SK-N-SH (cell line): ENCODE results near the gene SSUH2. TPM values are rescaled to one million over a fixed set of nuclear protein-coding genes. Genes with fewer than 3 reads are reported as not detected.

Experiments
- CTCF ChIA-PET: fragments of 300-600, 350-600 bp; formaldehyde crosslinking; extraction: SDS; loops from one replicate; lab custom pipeline; 2021; lab: Yijun Ruan, JAX
- POLR2A ChIA-PET: fragments of 350-600 bp; sonication (Branson Sonifier 250); formaldehyde crosslinking; extraction: SDS; loops from one replicate; lab custom pipeline; 2020; ENCODE audit warnings: antibody characterized with exemption, inconsistent platforms; lab: Yijun Ruan, JAX
- DNase-seq: peaks from one replicate; pipeline ENCODE4 v3.0.0; 2012
- H2AFZ ChIP-seq: fragments of 200-600 bp; sonication (generic); 2 replicates; pipeline ENCODE4 v1.8.1; 2016; ENCODE audit warnings: antibody characterized with exemption, mild to moderate bottlenecking, low read depth
- H3F3A ChIP-seq: fragments of 200-600 bp; sonication (generic); replicated peaks from 2 replicates; pipeline ENCODE3; 2016; ENCODE audit warnings: antibody characterized with exemption, mild to moderate bottlenecking; ENCODE audit not compliant: insufficient read depth
- H3K27ac ChIP-seq, 2 experiments: fragments of 200-500 bp in 1 of 2; fragments of 200-600 bp in 1 of 2; sonication (Bioruptor generic) in 1 of 2; sonication (generic), shearing (Covaris generic) in 1 of 2; 2 replicates each; pipeline versions ENCODE4 v1.5.1 to v1.6.1; 2014 to 2016; ENCODE audit warnings: low read depth in 2 of 2, inconsistent platforms in 1 of 2, low read length in 1 of 2, mild to moderate bottlenecking in 1 of 2, mixed read lengths in 1 of 2
- H3K27me3 ChIP-seq: fragments of 200-600 bp; sonication (generic), shearing (Covaris generic); 2 replicates; pipeline ENCODE4 v1.6.1; 2016; ENCODE audit warnings: mixed run types; ENCODE audit not compliant: insufficient read depth
- H3K36me3 ChIP-seq, 2 experiments: fragments of 200-500 bp in 1 of 2; fragments of 200-600 bp in 1 of 2; sonication (Bioruptor generic) in 1 of 2; sonication (generic) in 1 of 2; replicated peaks in 1 of 2; 2 replicates each; pipeline versions ENCODE3 to v1.5.1; 2014 to 2016; ENCODE audit warnings: low read length in 1 of 2, mild to moderate bottlenecking in 1 of 2; ENCODE audit not compliant: insufficient read depth in 2 of 2, control insufficient read depth in 1 of 2
- H3K4me1 ChIP-seq, 2 experiments: fragments of 200-500 bp in 1 of 2; fragments of 200-600 bp in 1 of 2; sonication (Bioruptor generic) in 1 of 2; sonication (generic), shearing (Covaris generic) in 1 of 2; 2 replicates each; pipeline versions ENCODE4 v1.5.1 to v1.6.1; 2014 to 2016; ENCODE audit warnings: low read depth in 1 of 2, low read length in 1 of 2, mixed run types in 1 of 2; ENCODE audit not compliant: insufficient read depth in 2 of 2, control insufficient read depth in 1 of 2
- H3K4me2 ChIP-seq: fragments of 200-600 bp; sonication (generic), shearing (Covaris generic); 2 replicates; pipeline ENCODE4 v1.6.1; 2017; ENCODE audit warnings: mixed run types
- H3K4me3 ChIP-seq, 2 experiments: fragments of 200-500 bp in 1 of 2; fragments of 200-600 bp in 1 of 2; sonication (Bioruptor generic) in 1 of 2; sonication (generic), shearing (Covaris generic) in 1 of 2; 2 replicates each; pipeline versions ENCODE4 v1.5.1 to v1.8.1; 2014 to 2016; ENCODE audit warnings: low read depth in 2 of 2, inconsistent platforms in 1 of 2, low read length in 1 of 2, mild to moderate bottlenecking in 1 of 2, mixed read lengths in 1 of 2, moderate library complexity in 1 of 2
- H3K79me2 ChIP-seq: fragments of 200-600 bp; sonication (generic); 2 replicates; pipeline ENCODE4 v1.8.1; 2017; ENCODE audit warnings: mild to moderate bottlenecking; ENCODE audit not compliant: insufficient read depth
- H3K9ac ChIP-seq: fragments of 200-600 bp; sonication (generic); 2 replicates; pipeline ENCODE4 v1.6.1; 2017; ENCODE audit warnings: mixed run types
- H3K9me2 ChIP-seq: fragments of 200-600 bp; sonication (generic); 2 replicates; pipeline ENCODE4 v1.6.1; 2017; ENCODE audit warnings: mixed run types
- H3K9me3 ChIP-seq: fragments of 200-600 bp; sonication (generic); 2 replicates; pipeline ENCODE4 v1.6.1; 2017; ENCODE audit warnings: mixed run types, mild to moderate bottlenecking, moderate library complexity
- H4K20me1 ChIP-seq: fragments of 200-600 bp; sonication (generic); 2 replicates; pipeline ENCODE4 v1.6.1; 2017; ENCODE audit warnings: mild to moderate bottlenecking, mixed run types; ENCODE audit not compliant: insufficient read depth
- ELF1 ChIP-seq: IDR thresholded peaks from 2 replicates; pipeline ENCODE4 v1.4.0; 2012
- FOXJ3 ChIP-seq: sonication (generic); formaldehyde crosslinking; IDR thresholded peaks from 2 replicates; pipeline ENCODE4 v1.5.1; 2020; ENCODE audit warnings: mild to moderate bottlenecking, missing genetic modification reagents
- GABPA ChIP-seq: IDR thresholded peaks from 2 replicates; pipeline ENCODE4 v1.4.0; 2012; ENCODE audit warnings: low read depth, mild to moderate bottlenecking
- IRF3 ChIP-seq: fragments of 150-350 bp; IDR thresholded peaks from 2 replicates; pipeline ENCODE4 v1.6.1; 2016; ENCODE audit warnings: mild to moderate bottlenecking, low read depth, low read length
- MEF2A ChIP-seq: IDR thresholded peaks from 2 replicates; pipeline ENCODE4 v1.4.0; 2012; ENCODE audit warnings: low read depth, borderline replicate concordance
- MXI1 ChIP-seq: IDR thresholded peaks from 2 replicates; pipeline ENCODE4 v1.6.1; 2012; ENCODE audit warnings: mild to moderate bottlenecking, low read depth, low read length, improper control_type of control experiment
- PBX3 ChIP-seq: IDR thresholded peaks from 2 replicates; pipeline ENCODE4; 2012
- REST ChIP-seq: IDR thresholded peaks from 2 replicates; pipeline ENCODE4 v1.6.1; 2012; ENCODE audit warnings: mild to moderate bottlenecking, low read depth, low read length, moderate library complexity
- RFX5 ChIP-seq: IDR thresholded peaks from 2 replicates; pipeline ENCODE4 v1.6.1; 2012; ENCODE audit warnings: mild to moderate bottlenecking, improper control_type of control experiment, low read length
- SIN3A ChIP-seq: IDR thresholded peaks from 2 replicates; pipeline ENCODE4 v1.6.1; 2012; ENCODE audit warnings: low read depth, mild to moderate bottlenecking, low read length, moderate library complexity, borderline replicate concordance
- SMC3 ChIP-seq: IDR thresholded peaks from 2 replicates; pipeline ENCODE4 v1.6.1; 2012; ENCODE audit warnings: low read depth, low read length, improper control_type of control experiment
- TAF1 ChIP-seq: IDR thresholded peaks from 2 replicates; pipeline ENCODE4 v1.6.1; 2012; ENCODE audit warnings: low read depth, mild to moderate bottlenecking, low read length, moderate library complexity, borderline replicate concordance
- TCF12 ChIP-seq: IDR thresholded peaks from 2 replicates; pipeline ENCODE4 v1.4.0; 2012
- TEAD4 ChIP-seq: IDR thresholded peaks from 2 replicates; pipeline ENCODE4 v1.4.0; 2012; ENCODE audit warnings: mild to moderate bottlenecking, borderline replicate concordance; ENCODE audit not compliant: insufficient read depth
- USF1 ChIP-seq: IDR thresholded peaks from 2 replicates; pipeline ENCODE4 v1.4.0; 2012; ENCODE audit warnings: low read depth, borderline replicate concordance
- USF2 ChIP-seq: fragments of 150-350 bp; IDR thresholded peaks from 2 replicates; pipeline ENCODE4 v1.6.1; 2017; ENCODE audit warnings: antibody characterized with exemption, low read length, low read depth, borderline replicate concordance
- YY1 ChIP-seq: IDR thresholded peaks from 2 replicates; pipeline ENCODE4 v1.4.0; 2012; ENCODE audit warnings: low read depth, mild to moderate bottlenecking
- WGBS: methylation state at CpG from one replicate; pipeline ENCODE4 v1.1.6; 2017; ENCODE audit warnings: low lambda C conversion rate; 5-methylcytosine and 5-hydroxymethylcytosine counted together
- polyA plus RNA-seq, 3 experiments: library from polyadenylated mRNA; depleted of rRNA; stranded (reverse); fragments of >200 nt; gene quantifications; 2 replicates each; pipeline ENCODE4 v1.2.3, GENCODE V29; 2012

SSUH2 gene
- polyA plus RNA-seq, 1 of the 3 experiments (the other 2 are of a cell fraction) = 0.18 TPM

- H3K4me1 ChIP-seq = peaks cover 0 to 10% of the 10 kb centered on the region in 2 experiments; a peak in 1 of 4 replicates
- no peak overlapping the region for H3K9ac ChIP-seq
- H3F3A ChIP-seq = no peaks in the 10 kb centered on the region
- ChIA-PET CTCF (interaction anchor here (1.1 kb wide), 1 partner anchor 64 kb away, joined by 3 read pairs; no protein-coding TSS in a partner anchor), POLR2A (no interaction called here)
- H3K27ac ChIP-seq = no peak overlapping the region
- H3K27me3 ChIP-seq = no peaks in the 10 kb centered on the region
- no peaks in the 10 kb centered on the region for H3K9me2 ChIP-seq
- H4K20me1 ChIP-seq = no peaks in the 10 kb centered on the region
- peaks cover 0 to 14% of the 10 kb centered on the region in 2 experiments for H3K36me3 ChIP-seq
- no peak overlapping the region for H2AFZ ChIP-seq
- no peaks in the 10 kb centered on the region for H3K79me2 ChIP-seq
- DNase-seq = no peak
- no peak overlapping the region for H3K4me3 ChIP-seq
- H3K4me2 ChIP-seq = no peak overlapping the region
- H3K9me3 ChIP-seq = no peaks in the 10 kb centered on the region
- 90% methylated on average over 2 of the region's 5 CpGs for WGBS
- no peak for TF ChIP-seq IRF3
- no peak for TF ChIP-seq SMC3
- no peak for TF ChIP-seq RFX5
- no peak for TF ChIP-seq USF2
- TF ChIP-seq MEF2A = no peak
- TF ChIP-seq TCF12 = no peak
- no peak for TF ChIP-seq GABPA
- TF ChIP-seq ELF1 = no peak
- TF ChIP-seq PBX3 = no peak
- TF ChIP-seq TAF1 = no peak
- no peak for TF ChIP-seq SIN3A
- no peak for TF ChIP-seq USF1
- no peak for TF ChIP-seq MXI1
- TF ChIP-seq TEAD4 = no peak
- TF ChIP-seq FOXJ3 = no peak
- no peak for TF ChIP-seq REST
- TF ChIP-seq YY1 = no peak
Observed at GRCh38 chr3:8576841-8577571, 67.6 kb downstream of the SSUH2 start.
